ENCODE data around the gene PRIMPOL.
"Not testable (repeated sequence)": the region's sequence is repeated elsewhere in the genome, so short reads cannot be mapped to it uniquely, and the experiment has no call there.

Gene PRIMPOL

GRCh38 chr4:184641022-184641421 lies 8.5 kb upstream of the PRIMPOL start:
- DNase-seq, result no peak

DNA sequence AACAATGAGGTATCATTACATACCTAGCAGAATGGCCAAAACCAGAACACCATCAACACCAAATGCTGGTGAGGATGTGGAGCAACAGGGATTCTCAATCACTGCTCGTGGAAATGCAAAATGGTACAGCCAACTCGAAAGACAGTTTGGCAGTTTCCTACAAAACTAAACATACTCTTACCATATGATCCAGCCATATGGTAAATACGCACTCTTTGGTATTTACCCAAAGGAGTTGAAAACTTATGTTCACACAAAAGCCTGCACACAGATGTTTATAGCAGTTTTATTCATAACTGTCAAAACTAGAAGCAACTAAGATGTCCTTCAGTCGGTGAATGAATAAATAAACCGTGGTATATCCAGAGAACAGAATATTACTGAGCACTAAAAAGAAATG lies 8.1 kb upstream of the PRIMPOL start:
- no peak for DNase-seq

- no peak for DNase-seq
Measured at GRCh38 chr4:184643731-184644130, 5.8 kb upstream of the PRIMPOL start.

GRCh38 chr4:184644553-184645307 lies 4.8 kb upstream of the PRIMPOL start:
- DNase-seq, result no peak

GRCh38 chr4:184645904-184646610 lies 3.5 kb upstream of the PRIMPOL start:
- DNase-seq, result no peak

DNA sequence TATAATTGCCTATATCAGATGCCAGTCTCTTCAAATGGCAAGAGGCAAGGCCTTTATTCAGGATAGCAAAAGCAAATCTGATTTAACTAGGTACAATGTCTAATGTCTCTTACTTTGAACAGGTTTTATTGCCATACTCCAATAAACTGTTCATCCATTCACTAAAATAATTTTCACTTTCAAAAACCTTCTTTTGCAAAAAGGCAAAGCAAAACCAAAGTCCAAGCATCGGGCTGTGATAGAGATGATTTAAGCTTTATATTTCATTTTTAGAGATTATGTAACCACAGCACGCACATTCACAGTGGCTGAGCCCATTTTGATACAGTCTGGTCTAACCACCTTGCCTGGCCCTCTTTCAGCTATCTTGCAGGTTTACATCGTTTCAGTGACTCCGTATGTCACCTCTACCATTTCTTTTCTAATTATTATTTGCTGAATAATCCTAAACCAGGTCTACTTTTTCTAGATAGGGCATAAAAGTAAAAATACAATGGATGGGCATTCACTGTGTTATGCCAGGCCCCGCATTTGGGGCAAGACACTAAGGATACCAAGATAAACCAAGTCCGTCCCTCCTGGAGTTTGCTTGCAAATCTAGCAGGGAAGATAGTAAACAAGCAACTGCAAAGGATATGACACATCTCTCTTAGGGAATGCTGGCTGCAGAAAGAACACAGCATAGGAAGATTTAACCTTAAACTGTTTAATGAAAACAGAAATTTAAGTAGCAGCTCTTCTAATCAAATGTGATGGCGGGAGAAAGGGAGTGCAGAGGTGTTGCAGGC lies 2.1 kb upstream of the PRIMPOL start:
- DNase-seq, result no peak

GRCh38 chr4:184648054-184648312 lies 1.6 kb upstream of the PRIMPOL start:
- no peak for DNase-seq

GRCh38 chr4:184648313-184649025 lies 1.1 kb upstream of the PRIMPOL start:
- peak; percentile 81 for DNase-seq

DNA sequence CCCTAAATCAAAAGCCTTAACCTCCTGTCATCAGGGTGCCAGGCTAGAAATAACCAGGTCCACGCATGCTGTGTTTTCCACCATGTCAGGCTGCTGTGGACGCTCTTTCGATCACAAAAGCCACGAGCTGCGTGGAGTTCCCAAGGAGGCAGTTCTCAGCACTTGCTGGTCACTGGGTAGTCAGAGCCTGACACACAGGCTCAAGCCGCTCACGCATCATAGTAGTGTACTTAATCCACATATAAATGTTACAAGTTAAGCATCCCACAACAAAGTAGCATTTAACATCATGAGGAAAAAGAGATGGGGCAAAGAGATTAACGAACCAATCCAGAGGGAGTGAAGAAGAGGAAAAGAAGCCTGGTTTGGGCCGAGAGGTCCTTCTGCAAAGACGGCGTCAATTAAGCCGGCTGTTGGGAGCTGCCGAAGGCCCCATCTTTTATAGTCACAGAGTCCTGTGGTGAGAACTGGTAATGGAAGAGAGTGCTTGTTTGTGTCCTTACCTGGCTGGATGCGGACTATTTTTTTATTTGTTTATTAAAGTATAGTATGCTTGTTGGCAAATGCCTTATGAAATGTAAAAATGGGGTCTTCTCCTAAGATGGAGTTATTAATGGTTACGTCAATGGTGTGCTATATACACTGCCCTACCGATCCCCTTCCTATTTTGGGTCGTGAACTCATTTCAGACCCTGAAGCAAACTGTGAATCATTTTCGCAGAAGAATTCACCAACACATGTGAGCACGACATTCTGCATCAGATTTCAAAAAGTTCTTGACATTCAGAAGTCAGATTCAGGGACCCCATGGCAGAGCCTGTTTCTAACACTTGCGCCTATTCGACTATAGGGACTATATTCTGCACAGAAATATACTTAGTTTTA lies 675 bp downstream of the PRIMPOL start:
- DNase-seq, result no peak

DNA sequence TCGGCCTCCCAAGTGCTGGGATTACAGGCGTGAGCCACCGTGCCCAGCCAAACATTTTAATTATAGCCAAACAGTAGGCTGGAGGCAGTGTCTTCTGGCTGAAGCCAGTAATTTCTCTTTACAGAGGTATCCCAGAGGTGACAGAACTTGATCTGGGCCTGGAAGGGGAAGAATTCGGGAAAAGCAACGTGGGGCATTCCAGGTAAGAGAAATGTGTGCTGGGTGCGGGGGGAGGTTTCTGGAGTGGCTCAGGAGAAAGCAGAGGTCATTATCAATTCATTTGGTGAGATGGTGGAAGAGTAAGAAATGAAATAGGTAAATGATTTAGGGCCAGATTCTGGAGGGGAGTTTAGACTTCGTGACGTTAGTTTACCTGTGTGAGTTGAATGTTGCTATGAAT lies 2.4 kb downstream of the PRIMPOL start:
- DNase-seq, result no peak

DNA sequence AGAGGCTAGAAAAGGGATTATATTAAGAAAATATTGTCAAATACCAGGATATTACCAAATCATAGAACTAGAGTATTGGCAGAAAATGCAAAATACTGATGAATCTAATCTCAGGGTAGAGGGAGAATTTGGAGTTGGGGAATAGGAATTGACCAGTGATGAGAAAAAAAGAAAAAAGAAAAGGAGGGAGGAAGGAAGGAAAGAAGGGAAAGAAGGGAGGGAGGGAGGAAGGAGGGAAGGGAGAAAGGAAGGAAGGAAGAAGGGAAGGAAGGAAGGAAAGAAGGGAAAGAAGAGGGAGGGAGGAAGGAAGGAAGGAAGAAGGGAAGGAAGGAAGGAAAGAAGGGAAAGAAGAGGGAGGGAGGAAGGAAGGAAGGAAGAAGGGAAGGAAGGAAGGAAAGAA lies 3.1 kb downstream of the PRIMPOL start:
- DNase-seq, result not testable (repeated sequence)

DNA sequence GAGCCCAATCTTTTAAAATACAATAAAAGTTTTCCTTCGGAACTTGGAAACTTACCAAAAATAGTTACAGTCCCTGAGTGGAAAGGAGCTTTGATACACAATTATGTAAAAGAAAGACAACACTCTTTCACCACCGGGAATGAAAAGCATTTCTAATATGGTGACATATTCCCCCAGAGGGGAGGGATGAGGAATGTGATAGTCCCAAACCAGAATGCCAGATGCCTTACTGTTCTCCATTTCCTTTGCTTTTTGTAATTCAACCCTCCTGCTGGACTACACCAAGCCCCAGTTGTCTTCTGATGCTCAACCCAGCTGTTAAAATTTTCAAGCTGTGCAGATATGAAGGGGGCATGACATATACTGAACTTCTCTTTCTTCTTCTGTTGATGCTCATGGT lies 4.1 kb downstream of the PRIMPOL start:
- DNase-seq, result no peak

DNA sequence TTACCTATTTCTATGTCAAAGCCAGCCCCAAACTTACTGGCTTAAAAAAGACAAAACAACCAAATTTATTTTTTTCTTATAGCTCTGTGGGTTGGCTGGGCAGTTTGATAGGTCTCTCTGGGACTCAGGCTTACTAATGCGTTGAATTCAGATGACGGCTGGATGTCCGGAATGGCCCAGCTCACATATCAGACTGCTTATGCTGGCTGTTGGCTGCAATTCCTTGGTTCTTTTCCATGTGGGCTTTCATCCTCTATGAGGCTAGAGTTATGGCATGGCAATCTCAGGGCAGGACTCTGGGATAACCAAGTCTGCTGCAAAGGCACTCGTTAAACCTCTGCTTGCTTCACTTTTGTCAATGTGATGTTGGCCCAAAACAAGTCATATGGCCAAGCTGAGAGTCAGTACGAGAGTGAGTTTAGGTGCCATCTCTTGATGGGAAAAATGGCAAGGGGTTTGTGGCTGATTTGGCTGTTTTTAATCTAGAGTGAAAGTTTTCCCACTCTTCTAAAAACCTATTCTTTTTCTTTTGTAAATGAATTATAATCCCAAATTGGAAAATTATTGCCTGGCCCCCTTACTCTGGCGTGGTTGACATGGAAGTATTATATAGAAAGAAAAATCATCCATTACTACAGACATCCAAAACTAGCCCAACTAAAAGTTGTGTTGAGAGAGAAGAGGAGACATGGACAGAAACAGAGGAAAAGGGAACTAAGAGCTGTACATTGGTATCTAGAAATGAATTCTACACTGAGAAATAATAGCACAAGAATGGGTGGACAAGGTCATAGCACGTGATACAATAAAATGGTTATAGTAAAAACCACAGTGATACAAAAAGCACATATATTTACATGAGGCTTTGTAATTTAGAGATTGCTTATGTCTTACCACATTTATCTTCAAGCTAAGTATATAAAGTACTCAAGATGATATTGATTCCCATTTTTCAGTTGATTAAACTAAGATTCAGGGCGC lies 6.6 kb downstream of the PRIMPOL start:
- DNase-seq, result no peak

- DNase-seq, result no peak
Measured at GRCh38 chr4:184657144-184657543, 7.6 kb downstream of the PRIMPOL start.

DNA sequence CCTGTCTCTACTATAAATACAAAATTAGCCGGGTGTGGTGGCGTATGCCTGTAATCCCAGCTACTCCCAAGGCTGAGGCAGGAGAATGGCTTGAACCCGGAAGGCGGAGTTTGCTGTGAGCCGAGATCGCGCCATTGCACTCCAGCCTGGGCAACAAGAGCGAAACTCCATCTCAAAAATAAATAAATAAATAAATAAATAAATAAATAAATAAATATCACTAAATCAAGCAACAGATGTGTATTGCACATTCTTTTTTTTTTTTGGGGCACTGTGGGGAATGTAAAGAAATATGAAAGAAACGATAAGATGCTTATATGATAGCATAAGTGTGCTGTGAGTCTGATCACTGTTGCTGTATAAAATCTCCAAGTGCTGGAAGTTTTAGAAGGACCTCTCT lies 8.3 kb downstream of the PRIMPOL start:
- not testable (repeated sequence) for DNase-seq

GRCh38 chr4:184660978-184661377 lies 11.4 kb downstream of the PRIMPOL start:
- no peak for DNase-seq

- DNase-seq, result no peak
Measured at GRCh38 chr4:184662236-184662635, 12.7 kb downstream of the PRIMPOL start.

- no peak for DNase-seq
Measured at GRCh38 chr4:184664445-184665210, 15.1 kb downstream of the PRIMPOL start.

GRCh38 chr4:184666670-184667069 lies 17.1 kb downstream of the PRIMPOL start:
- DNase-seq, result no peak

- DNase-seq, result no peak
Measured at GRCh38 chr4:184668096-184668495, 18.6 kb downstream of the PRIMPOL start.

Measured in activated CD8-positive, alpha-beta memory T cell treated with anti-CD3 and anti-CD28 coated beads for 24 hours (primary cell).